Measurements from ENCODE around the gene CENPV.

- TF ChIP-seq CTCF (IDR thresholded peaks at IDR 0.05 in 4 of 5, conservative IDR thresholded peaks at IDR 0.05 in 1 of 5) (no peak), POLR2A (IDR thresholded peaks at IDR 0.05) (no peak)
These were observed 7.7 kb downstream of the CENPV start for GRCh38 chr17:16345565-16345964.

All from gastrocnemius medialis (tissue), 4 donors.